CD4-positive, alpha-beta T cell (primary cell): ENCODE measurements around the gene TRIM46. TPM values are rescaled to one million over a fixed set of nuclear protein-coding genes. Genes with fewer than 3 reads are reported as not detected.

Source experiments
- ATAC-seq: fragments of 200-7000 bp; cut with Tn5 transposase; one replicate; pipeline ENCODE4 v1.10.0; 2022; ENCODE audit warnings: mild to moderate bottlenecking; ENCODE audit not compliant: poor library complexity
- CTCF ChIA-PET: fragments of 350-600 bp; sonication (Branson Sonifier 250); formaldehyde crosslinking; loops from one replicate; lab custom pipeline; 2021; ENCODE audit warnings: antibody characterized with exemption, inconsistent platforms; lab: Charles Lee
- POLR2A ChIA-PET: fragments of 350-600 bp; sonication (Branson Sonifier 250); formaldehyde crosslinking; loops from one replicate; lab custom pipeline; 2021; ENCODE audit warnings: antibody characterized with exemption, inconsistent platforms; lab: Charles Lee
- DNase-seq, 14 experiments: peaks; one replicate each; pipeline ENCODE4 v3.0.0-alpha.2; 2013 to 2020; ENCODE audit warnings: mixed read lengths in 2 of 14
- H3K27ac ChIP-seq, 2 donors: one replicate each; pipeline versions ENCODE4 v1.5.1 to v1.7.0; 2013; ENCODE audit warnings: low read length in 2 of 2, low read depth in 1 of 2, mild to moderate bottlenecking in 1 of 2
- H3K27me3 ChIP-seq, 2 experiments: 1 replicate in 1 of 2; 2 replicates in 1 of 2; pipeline versions ENCODE4 v1.6.1 to v1.7.0; 2013; ENCODE audit warnings: low read length in 2 of 2, control low read depth in 1 of 2, mild to moderate bottlenecking in 1 of 2, moderate library complexity in 1 of 2; ENCODE audit not compliant: insufficient read depth in 2 of 2, control insufficient read depth in 1 of 2
- H3K36me3 ChIP-seq: one replicate; pipeline ENCODE4 v1.6.1; 2013; ENCODE audit warnings: low read length, control low read depth; ENCODE audit not compliant: insufficient read depth
- H3K4me1 ChIP-seq: one replicate; pipeline ENCODE4 v1.6.1; 2013; ENCODE audit warnings: low read length, control low read depth; ENCODE audit not compliant: insufficient read depth
- H3K4me3 ChIP-seq: one replicate; pipeline ENCODE4 v1.5.1; 2013; ENCODE audit warnings: mild to moderate bottlenecking, low read length, moderate library complexity
- H3K9me3 ChIP-seq, 2 experiments: 1 replicate in 1 of 2; 2 replicates in 1 of 2; pipeline versions ENCODE4 v1.6.1 to v1.7.0; 2013; ENCODE audit warnings: low read length in 2 of 2, mild to moderate bottlenecking in 2 of 2, control low read depth in 1 of 2, moderate library complexity in 1 of 2; ENCODE audit not compliant: control insufficient read depth in 1 of 2, insufficient read depth in 1 of 2
- H3K27ac Mint-ChIP-seq: one replicate; pipeline ENCODE4 v1.8.0; 2020; ENCODE audit warnings: mixed read lengths
- H3K27me3 Mint-ChIP-seq: one replicate; pipeline ENCODE4 v1.8.0; 2021; ENCODE audit warnings: mixed read lengths
- H3K36me3 Mint-ChIP-seq: one replicate; pipeline ENCODE4 v1.8.0; 2021; ENCODE audit warnings: low read depth, mixed read lengths
- H3K4me1 Mint-ChIP-seq: one replicate; pipeline ENCODE4 v1.8.0; 2021; ENCODE audit warnings: low read depth, mixed read lengths
- H3K4me3 Mint-ChIP-seq: one replicate; pipeline ENCODE4 v1.8.0; 2020; ENCODE audit warnings: mild to moderate bottlenecking, mixed read lengths
- H3K9me3 Mint-ChIP-seq: one replicate; pipeline ENCODE4 v1.8.0; 2020; ENCODE audit warnings: mixed read lengths
- intact Hi-C, 2 experiments: fragments of 100-400 bp; cut with DNase I in 1 of 2; cut with micrococcal nuclease in 1 of 2; formaldehyde crosslinking; loops; one replicate each; pipeline versions ENCODE4 v1.15.1 to v1.9.0; 2023 to 2025; cut with DNase I, micrococcal nuclease
- total RNA-seq, 174 experiments: library from RNA in 2 of 174; stranded (reverse) in 2 of 174; gene quantifications; one replicate each; pipeline ENCODE4 v1.2.3 and lab custom pipeline; 2021 to 2026
- TF ChIP-seq, protein P1 (sequence below): fragments of 200-600 bp; IDR thresholded peaks from one replicate; pipeline ENCODE4 v1.8.0; 2022; ENCODE audit warnings: antibody characterized with exemption, mild to moderate bottlenecking

Gene TRIM46
- total RNA-seq, 2 experiments from 2014 or later: 2.9 to 3.0 TPM

GRCh38 chr1:155125511-155125945 is 48.1 kb upstream of the TRIM46 start:
- DNase-seq (no peak), ATAC-seq (no peak)
- TF ChIP-seq, protein P1, sequence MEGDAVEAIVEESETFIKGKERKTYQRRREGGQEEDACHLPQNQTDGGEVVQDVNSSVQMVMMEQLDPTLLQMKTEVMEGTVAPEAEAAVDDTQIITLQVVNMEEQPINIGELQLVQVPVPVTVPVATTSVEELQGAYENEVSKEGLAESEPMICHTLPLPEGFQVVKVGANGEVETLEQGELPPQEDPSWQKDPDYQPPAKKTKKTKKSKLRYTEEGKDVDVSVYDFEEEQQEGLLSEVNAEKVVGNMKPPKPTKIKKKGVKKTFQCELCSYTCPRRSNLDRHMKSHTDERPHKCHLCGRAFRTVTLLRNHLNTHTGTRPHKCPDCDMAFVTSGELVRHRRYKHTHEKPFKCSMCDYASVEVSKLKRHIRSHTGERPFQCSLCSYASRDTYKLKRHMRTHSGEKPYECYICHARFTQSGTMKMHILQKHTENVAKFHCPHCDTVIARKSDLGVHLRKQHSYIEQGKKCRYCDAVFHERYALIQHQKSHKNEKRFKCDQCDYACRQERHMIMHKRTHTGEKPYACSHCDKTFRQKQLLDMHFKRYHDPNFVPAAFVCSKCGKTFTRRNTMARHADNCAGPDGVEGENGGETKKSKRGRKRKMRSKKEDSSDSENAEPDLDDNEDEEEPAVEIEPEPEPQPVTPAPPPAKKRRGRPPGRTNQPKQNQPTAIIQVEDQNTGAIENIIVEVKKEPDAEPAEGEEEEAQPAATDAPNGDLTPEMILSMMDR: no peak
- no peaks in the 10 kb centered on the region for H3K36me3 ChIP-seq
- CTCF ChIA-PET: interaction anchor here (1.2 kb wide), 1 partner anchor 34 kb away, joined by 5 read pairs; no protein-coding TSS in a partner anchor
- H3K27ac Mint-ChIP-seq: no peak overlapping the region
- peaks cover 35% of the 10 kb centered on the region for H3K4me1 Mint-ChIP-seq
- peaks cover 7 to 15% of the 10 kb centered on the region in 2 experiments for H3K27me3 ChIP-seq
- H3K4me3 ChIP-seq: no peak overlapping the region
- H3K4me1 ChIP-seq: peaks cover 41% of the 10 kb centered on the region
- peak overlapping the region; percentile 74 for H3K4me3 Mint-ChIP-seq
- no peak overlapping the region for H3K27ac ChIP-seq
- H3K9me3 ChIP-seq: no peaks in the 10 kb centered on the region
- no peaks in the 10 kb centered on the region for H3K9me3 Mint-ChIP-seq
- peaks cover 31% of the 10 kb centered on the region for H3K27me3 Mint-ChIP-seq
- H3K36me3 Mint-ChIP-seq: peaks cover 2% of the 10 kb centered on the region
- POLR2A ChIA-PET: interaction anchor here (1.9 kb wide), 1 partner anchor 10 kb away, joined by 10 read pairs; the partner anchor contains the start of gene SLC50A1
- intact Hi-C loops: loop anchor here (5.0 kb wide), 2 partner anchors 33 to 42 kb away; no protein-coding TSS in a partner anchor

DNA sequence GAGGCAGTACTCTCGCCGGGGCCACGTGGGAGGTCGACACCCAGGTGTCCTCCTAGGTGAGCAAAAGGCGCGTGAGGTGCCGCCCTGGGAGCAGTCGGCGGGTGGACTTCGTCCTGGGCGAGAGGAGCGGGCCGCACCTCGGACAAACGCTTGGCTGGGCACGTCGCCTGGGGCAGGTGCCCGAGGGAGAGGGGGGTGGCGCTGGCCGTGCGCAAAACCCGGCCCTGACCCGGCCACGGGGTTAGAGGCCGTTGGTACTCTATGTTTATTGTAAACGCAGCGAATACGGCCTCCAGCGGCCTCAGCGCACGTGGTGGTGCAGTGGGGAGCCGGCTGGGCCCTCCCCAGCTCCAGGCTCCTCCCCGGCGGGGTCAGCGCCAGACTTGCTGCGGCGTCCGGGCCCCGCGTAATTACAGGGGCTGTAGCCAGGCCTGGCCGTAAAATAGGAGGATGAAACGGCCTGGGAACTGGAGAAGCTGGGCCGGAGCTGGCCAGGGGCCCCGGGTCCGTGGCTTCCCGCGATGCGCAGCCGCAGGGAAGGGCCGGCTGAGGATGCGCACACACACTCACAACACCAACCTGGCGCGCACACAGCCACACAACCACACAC is 47.6 kb upstream of the TRIM46 start:
- no peak overlapping the region for H3K27ac ChIP-seq
- TF ChIP-seq, protein P1: no peak
- no peaks in the 10 kb centered on the region for H3K9me3 ChIP-seq
- Mint-ChIP-seq H3K9me3 (no peaks in the 10 kb centered on the region), H3K36me3 (peaks cover 7% of the 10 kb centered on the region), H3K27ac (no peak overlapping the region), H3K4me3 (peak overlapping the region; percentile 74), H3K27me3 (peaks cover 34% of the 10 kb centered on the region), H3K4me1 (peaks cover 38% of the 10 kb centered on the region)
- H3K4me3 ChIP-seq: no peak overlapping the region
- H3K27me3 ChIP-seq: peaks cover 7 to 15% of the 10 kb centered on the region in 2 experiments
- intact Hi-C loops: loop anchor here (5.0 kb wide), 2 partner anchors 34 to 41 kb away; no protein-coding TSS in a partner anchor
- ATAC-seq (no peak), DNase-seq (no peak)
- peaks cover 41% of the 10 kb centered on the region for H3K4me1 ChIP-seq
- H3K36me3 ChIP-seq: no peaks in the 10 kb centered on the region
- ChIA-PET POLR2A (interaction anchor here (1.9 kb wide), 1 partner anchor 10 kb away, joined by 10 read pairs; the partner anchor contains the start of gene SLC50A1), CTCF (interaction anchor here (1.2 kb wide), 1 partner anchor 34 kb away, joined by 5 read pairs; no protein-coding TSS in a partner anchor)

GRCh38 chr1:155126556-155127104 is 47.0 kb upstream of the TRIM46 start:
- ChIA-PET CTCF (interaction anchor here (1.2 kb wide), 1 partner anchor 35 kb away, joined by 5 read pairs; no protein-coding TSS in a partner anchor), POLR2A (interaction anchor here (1.1 to 1.9 kb wide), 2 partner anchors 9 to 67 kb away, joined by 3 to 10 read pairs; partner anchors contain the start of gene SLC50A1)
- no peaks in the 10 kb centered on the region for H3K36me3 ChIP-seq
- peaks cover 7 to 15% of the 10 kb centered on the region in 2 experiments for H3K27me3 ChIP-seq
- H3K27ac ChIP-seq: no peak overlapping the region
- ATAC-seq (peak; percentile 75), DNase-seq (peak in 9 of 14 experiments; percentile 9 to 74 (median 46))
- peak overlapping the region; percentile 82 for H3K4me3 Mint-ChIP-seq
- no peaks in the 10 kb centered on the region for H3K9me3 Mint-ChIP-seq
- H3K27me3 Mint-ChIP-seq: peaks cover 29% of the 10 kb centered on the region
- peaks cover 41% of the 10 kb centered on the region for H3K4me1 ChIP-seq
- TF ChIP-seq, protein P1: no peak
- H3K9me3 ChIP-seq: no peaks in the 10 kb centered on the region
- peaks cover 38% of the 10 kb centered on the region for H3K4me1 Mint-ChIP-seq
- intact Hi-C loops: loop anchor here (5.0 kb wide), 2 partner anchors 34 to 41 kb away; no protein-coding TSS in a partner anchor
- H3K36me3 Mint-ChIP-seq: peaks cover 10% of the 10 kb centered on the region
- peak overlapping the region; percentile 46 for H3K27ac Mint-ChIP-seq
- peak overlapping the region; percentile 59 for H3K4me3 ChIP-seq
